SKM-1 treated with dmso at 0.1 percent for 144 hours (cell line): ENCODE results near the gene IL1R2.

Experiments used
- DNase-seq: peaks from one replicate; lab custom pipeline; 2025; ENCODE audit not compliant: unreplicated experiment; lab: John Stamatoyannopoulos, UW

IL1R2 gene

DNA sequence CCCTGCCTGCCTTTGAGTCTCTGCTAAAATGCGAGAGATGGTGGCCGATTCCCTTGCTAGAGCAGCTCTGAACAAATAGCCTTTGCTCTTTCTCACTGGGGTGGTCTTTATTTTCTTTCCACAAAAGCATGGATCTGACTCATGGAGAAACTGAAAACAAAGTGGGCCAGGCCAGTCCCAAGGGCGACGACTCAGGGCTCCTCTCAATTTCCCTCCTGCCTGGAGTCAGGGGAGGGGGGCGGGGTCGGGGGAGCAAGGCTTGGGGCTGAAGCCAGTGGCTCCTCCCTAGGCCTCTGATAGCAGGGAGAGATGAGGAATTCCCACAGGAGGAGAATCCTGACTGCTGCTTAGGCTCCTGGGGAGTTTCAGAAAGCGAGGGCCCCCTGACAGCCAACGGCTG, 17.1 kb upstream of the IL1R2 start:
- no peak for DNase-seq

DNA sequence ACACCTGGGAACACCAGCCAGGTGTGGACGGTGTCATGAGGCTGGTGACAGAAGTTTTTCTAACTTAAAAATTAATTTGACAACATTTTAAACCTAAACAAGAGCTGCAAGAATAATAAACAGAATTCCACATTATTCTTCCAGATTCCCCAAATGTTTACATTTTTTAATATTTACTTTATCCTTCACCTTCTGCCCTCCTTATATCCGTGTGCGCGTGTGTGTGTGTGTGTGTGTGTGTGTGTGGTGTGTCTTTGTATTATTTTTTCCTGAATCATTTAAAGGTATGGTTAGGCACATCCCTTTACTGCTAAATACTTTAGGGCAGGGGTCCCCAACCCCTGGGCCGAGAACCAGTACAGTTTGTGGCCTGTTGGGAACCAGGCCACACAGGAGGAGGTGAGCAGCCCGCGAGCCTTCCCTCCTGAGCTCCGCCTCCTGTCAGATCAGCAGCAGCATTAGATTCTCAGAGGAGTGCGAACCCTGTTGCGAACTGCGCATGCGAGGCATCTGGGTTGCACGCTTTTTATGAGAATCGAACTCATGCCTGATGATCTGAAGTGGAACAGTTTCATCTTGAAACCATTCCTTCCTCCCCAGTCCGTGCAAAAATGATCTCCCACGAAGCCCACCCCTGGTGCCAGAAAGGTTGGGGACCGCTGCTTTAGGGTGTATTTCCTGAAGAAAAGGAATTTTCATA, 16.4 kb upstream of the IL1R2 start:
- no peak for DNase-seq

DNA sequence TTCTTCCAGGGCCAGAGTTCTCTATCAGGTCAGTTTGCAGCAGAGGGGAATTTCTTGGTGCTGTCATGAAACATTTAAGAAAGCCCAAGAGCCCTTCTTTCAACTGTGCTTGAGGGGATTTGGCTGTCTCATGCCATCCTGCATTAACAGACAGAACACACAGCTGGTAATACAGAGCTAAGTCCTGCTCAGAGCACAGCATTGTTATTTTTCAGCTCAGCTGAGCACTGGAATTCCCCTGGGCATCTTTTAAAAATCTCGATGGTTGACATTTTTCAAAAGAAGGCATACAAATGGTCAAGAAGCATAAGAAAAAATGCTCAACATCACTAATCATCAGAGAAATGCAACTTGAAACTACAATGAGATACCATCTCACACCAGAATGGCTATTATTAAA, 14.9 kb upstream of the IL1R2 start:
- no peak for DNase-seq

DNA sequence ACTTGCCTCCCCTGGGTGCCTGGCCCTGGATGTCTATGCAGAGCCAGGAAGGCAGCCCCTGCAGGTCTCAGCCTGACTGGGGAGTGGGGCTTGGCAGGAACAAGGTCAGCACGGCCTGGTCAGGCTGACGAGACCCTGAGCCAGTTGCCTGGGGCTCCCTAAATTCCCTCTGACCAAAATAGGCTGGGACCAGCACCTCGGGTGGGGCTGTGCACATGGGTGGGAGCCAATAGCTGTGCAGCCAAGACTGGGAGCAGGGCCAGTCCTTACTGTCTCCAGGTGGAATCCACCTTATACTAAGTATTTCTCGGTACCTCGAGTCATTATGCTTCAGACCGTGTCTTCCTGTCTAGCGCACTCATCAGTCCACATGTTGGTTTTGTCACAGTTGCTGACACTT, 11.4 kb upstream of the IL1R2 start:
- no peak for DNase-seq

DNA sequence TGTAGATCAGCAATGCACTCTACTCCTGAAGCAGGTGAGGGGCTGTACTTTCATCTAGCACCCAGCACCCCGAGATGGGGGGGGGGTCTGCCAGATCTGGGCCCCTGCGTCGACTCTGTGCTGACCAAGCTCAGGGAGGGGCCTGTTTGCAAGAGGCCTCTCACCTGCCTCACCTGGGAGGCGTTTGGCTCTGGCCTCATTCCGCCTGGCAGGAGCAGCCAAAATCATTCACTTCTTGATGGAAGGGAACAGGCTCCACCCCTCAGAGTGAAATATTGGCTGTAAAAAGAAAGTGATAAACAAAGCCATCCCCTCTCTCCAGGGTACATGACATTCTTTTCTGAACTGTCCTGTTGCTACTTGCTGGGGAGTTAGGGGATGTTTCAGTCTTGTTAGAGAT, 10.7 kb upstream of the IL1R2 start:
- DNase-seq: no peak

DNA sequence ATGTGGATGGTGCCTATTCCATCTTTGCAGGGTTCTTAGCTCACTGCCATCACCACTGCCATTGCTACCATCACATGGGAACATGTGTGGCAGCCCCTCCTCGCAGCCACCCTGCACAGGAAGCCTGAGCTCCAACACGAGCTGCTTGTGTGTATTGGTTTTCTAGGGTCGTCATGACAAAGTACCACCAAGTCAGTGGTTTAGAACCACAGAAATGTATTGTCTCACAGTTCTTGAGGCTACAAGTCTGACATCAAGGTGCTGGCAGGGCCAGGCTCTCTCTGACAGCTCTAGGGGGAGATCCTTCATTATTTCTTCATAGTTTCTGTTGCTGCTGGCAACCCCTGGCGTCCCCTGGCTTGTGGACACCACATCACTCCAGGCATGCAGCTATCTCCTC, 10.3 kb upstream of the IL1R2 start:
- no peak for DNase-seq

DNA sequence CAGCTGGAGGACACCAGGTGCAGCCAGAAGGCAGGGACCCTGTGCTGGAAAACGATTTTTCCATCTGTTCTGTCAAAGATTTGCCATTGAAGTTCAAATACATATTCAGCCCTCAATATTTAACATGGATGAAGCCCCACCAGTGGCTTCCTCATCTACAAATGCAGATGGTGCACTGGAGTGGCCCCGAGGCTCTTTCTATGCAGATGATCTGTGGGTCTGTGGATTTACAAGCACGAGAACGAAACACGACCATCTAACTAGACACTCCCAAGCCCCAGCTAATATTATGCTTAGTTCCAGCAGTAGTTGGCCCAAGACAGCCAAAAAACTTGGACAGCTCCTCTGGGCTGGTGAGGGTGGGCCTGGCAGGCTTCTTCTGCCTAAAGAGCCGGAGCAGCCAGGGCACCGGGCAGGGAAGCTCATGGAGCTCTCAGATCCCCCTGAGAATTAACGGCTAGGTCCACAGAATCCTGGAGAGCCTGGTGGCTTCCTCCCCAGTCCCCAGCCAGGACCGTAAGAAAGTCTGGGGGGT, 9.2 kb upstream of the IL1R2 start:
- no peak for DNase-seq

DNA sequence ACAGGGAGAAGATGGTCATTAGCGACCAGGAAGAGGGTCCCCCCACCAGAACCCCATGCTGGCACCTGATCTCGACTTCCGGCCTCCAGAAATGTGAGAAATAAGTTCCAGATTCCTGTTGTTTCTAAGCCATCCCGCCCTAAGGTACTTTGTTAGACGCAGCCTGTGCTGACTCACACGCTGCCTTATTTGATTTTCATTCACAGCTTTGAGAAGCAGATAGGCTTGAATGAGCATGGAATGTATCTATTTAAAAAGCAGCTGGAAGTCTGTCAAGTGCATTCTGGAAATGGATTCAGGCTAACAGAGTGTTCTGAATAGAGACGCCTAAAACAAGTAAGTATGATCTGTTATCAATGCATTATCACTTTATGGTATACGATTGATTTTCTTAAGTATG, 8.3 kb upstream of the IL1R2 start:
- no peak for DNase-seq

DNA sequence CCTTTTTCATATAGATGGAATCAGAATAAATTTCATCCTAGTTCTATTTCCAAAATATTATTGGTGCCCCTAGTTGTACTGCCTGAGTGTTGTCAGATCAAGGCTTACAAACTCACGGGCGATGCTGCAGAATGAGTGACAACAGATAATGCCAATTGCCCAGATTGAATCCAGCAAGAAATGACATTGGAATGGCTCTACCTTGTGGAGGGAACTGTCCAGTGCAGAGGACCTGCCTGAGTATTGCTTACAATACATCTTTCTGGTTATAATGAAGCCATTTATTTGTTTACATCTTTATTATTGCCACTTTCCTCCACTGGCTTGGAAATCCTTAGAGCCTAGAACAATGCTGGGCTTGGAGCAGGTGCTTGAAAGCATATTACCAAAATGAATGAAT, 7.8 kb upstream of the IL1R2 start:
- DNase-seq: no peak

DNA sequence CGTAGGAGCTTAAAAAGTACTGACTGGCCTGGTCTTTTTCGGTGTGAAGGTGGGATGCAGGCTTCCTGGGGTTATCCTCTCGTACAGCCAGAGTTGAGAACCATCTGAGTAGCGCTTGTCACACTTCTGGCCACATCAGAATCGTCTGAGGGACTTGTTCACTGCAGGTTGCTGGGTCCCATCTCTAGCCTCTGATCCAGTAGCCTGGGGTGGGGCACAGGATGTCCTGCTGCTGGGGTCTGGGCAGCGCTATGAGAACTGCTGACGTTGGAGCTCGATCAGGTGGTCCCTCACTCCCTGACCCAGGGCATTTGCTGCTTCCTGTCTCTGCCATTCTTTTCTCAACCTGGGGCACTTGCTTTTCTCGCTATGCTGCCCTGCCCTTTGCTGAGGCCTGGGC, 7.1 kb upstream of the IL1R2 start:
- no peak for DNase-seq

DNA sequence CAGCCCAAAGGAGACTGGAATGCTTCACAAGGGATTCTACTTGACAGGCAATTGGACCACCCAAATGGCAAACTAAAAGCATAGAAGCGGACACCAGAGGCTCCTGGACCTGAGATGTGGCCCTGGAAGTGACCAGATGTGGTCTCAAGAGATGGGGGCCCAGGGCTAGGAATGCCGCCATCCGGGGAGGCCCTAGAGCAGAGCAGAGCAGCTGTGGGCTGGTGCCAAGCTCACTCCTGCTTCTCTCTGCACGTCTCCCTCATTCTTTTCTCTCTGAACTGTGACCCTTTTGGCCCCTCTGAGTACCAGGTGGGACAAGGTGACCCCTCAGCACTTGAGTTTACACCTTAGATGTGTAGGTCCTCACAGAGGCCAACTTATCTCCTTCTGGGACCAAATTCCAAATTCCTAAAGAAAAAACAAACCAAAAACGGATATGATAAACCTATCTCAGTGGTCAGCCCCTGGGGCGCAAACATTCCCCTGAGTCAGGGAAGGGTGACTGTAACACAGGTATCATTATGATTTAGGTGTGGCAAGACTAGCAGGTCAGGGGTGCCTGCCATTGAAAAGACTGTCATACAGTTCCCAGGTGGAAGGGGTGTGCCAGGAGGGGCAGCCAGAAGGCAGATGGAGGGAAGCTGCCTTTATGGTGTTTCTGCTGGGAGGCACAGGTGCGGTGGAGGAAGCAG, 6.5 kb upstream of the IL1R2 start:
- no peak for DNase-seq

DNA sequence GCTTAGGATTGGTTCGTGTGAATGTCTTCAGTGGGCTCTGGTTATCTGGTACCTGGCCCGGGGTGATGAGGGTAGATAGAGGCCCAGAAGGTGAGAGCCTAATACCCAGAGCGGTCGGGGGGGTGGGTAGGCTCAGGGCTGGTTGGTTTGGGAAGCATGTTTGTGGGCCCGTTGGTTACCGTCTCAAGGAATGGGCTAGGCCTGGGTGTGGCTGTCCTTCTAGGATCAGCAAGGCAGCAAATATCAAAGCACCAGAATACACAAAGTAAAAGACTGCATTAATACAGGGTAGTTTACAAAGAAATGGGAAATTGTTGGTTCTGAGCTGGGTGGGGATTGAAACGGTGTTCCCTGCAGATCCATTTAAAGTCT, 6.0 kb upstream of the IL1R2 start:
- no peak for DNase-seq

DNA sequence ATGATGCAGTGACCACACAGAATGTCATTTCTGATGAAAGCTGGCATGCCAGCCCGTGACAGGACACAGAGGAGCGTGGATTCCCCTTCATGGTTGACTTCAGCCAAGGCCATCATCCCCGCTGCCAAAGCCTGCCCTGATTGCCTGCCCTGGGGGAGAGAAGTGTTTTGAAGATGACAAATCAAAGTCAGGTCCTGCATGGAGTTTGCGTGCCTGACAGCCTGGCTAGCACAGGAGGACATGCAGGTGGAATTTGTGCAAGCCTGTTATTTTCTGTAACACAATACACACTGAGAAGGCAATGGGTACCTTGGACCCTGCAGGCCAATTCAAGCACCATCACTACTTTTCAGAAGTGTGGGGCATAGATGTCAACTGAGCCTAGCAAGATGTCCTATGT, 5.4 kb upstream of the IL1R2 start:
- no peak for DNase-seq

DNA sequence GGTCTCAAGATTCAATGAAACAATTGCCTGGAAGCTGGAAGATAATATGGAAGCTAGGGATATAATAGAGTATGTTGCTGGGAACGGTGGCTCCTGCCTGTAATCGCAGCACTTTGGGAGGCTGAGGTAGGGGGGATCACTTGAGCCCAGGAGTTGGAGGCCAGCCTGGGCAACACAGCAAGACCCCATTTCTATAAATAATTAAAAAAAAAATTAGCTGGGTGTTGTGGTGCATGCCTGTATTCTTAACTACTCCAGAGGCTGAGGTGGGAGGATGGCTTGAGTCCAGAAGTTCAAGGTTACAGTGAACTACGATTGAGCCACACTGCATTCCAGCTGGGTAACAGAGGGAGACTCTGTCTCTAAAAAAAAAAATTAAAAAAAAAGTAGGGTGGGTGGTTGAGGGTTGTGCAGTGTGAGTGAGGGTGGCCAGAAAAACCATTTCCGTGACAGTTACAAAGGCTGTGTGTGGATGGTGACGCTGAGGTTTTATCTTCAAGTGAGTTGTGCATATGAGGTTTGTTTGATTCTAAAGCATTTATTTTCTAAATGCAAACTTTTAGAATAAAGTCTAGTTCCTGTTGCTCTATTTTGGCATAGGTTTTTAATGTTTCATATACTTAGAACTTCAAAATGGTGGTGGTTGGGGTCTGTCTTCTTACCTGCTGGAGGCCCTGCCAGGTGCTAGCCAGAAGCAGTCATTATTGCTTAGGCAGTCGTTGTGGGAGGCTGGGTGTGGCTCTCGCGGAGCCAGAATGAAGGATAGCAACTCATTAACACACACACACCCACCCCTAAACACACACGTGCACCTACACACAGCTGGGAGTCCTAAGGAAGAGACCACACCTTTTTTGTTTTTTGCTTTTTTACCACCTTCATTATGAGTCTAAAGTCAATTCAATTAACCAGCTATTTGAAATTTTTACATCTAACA, 4.7 kb upstream of the IL1R2 start:
- DNase-seq: no peak

DNA sequence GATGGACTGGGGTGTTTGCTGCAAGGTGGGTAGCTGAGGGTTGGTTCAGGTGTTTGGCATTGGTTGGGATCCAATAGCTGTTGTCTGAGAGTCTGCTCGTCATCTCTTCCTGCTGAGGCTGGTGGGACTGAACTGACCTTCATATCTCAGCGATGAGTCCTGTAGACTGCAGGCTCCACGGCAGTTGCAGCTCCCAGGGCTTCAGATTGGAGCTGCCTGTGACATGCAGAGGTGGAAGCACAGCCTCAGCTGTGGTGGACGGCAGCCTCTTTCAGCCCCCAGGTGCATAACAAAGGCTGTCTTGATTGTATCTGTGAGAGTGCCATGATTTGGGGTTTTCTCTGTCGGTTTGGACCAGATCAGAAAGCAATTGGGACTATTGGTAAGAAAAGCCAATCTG, 3.9 kb upstream of the IL1R2 start:
- DNase-seq: no peak

DNA sequence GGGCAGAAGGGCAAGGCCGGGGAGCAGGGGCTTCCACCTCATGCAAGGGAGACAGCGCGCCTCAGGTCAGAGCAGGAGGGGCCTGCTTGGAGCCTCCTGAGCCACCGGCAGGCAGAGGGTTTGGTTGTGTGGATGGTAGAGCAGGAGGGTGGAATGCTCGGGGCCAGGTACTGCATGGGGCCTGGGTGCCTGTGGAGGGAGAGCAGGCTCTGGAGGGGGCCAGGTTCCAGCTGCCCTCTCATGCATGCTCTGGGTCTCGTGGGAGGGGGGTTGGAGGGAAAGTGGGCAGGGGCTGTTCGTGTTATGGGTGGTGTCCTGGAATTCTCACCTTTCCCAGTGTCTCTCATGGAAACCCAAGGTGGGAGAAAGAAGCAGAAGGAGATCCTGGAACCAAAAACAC, 3.2 kb upstream of the IL1R2 start:
- DNase-seq: no peak

DNA sequence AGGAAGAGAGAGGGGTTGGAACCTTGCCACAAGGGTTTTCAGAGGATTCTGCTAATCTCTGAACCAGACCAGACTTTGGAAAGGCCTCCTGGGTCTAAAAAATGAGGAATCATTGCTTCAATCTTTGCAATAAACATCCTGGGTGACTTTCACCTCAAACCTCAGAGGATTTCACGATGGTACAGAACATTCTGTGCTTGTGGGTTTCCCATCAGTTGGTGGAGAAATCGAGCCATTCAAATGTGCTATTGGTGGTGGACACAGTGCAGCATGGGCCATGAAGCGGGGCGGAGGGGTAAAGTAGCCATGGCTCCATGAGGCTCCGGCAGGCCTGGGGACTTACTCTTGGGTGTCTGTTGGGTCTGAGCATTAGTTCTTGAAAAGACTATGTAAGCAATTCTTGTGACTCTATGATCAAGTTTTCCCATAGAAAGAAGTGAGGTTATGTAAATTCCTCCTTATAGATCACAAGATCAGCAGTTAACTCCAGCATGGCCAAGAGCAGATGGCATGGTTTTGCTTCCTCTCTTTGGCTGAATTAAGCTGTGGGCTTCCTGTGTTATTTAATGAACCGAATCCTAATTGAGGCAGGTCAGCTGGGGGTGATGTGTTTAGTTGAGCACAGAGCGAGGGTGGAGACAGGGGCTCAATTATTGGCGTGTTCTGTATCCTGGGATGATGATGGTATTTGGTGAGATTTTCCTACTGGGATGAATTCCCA, 1.9 kb upstream of the IL1R2 start:
- DNase-seq: no peak

DNA sequence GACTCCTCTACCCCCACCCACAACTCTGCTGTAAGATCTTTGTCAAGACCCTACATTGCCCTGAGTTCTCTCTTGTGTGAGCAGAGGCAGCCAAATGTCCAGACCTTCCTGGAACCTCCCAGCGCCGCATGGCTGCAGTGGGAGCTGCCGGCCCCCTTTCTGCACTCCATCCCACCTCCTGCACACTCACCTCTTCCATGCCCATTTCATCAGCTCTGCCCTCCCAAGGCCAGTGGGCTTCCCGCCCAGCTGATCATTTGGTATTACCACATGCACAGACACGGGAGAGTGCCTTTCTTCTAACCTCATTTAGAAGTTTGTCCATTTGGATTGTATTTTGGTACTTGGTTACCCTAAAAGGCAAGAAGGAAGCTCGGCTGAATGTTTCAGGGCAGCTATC, 2.0 kb downstream of the IL1R2 start:
- no peak for DNase-seq

DNA sequence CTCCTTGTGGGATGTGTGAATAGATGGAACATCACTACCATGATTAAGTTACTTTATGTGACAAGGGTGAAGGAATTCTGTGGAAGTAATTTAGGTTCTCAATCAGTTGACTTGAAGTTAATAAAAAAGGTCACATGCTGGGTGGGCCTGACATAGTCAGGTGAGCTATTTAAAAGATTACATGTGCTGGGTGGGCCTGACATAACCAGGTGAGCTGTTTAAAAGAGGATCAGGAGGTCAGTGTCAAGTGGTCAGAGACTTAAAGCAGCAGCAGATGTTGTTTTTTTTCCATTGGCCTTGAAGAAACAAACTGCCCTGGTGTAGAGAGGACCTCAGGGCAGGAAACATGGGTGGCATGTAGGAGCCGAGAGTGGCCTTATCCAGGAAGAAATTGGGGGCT, 3.3 kb downstream of the IL1R2 start:
- DNase-seq: no peak

DNA sequence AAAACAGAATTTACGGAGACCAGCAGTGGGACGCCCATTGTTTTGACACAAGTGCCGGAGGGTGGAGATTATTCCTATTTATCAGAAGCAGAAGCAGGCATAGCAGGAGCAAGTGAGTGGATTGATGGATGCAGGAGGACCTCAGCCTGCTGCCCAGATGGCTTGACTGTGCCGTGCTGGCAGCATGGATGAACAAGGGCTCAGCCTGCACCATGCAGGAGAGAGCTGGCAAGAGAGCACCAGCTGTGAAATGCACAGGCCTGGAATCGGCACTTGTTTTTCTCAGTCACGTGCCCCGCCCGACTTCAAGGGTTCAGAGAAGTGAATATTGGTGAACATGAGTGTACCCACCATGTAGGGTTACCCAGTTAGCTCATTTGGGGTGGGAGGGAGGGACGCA, 4.0 kb downstream of the IL1R2 start:
- DNase-seq: no peak

DNA sequence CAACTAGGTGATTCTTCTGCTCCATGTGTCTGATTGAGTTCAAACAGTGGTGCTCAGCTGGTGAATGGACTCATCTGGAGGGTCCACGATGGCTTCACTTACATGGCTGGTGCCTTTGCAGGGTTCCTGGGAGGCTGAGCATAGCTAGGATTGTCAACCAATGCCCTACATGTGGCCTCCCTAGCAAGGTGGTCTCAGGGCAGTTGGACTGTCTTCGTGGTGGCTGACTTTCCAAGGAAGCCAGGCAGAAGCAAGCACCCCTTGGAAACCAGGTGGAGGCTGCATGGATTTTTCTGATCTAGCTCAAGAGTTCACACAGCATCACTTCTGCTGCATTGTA, 6.8 kb downstream of the IL1R2 start:
- no peak for DNase-seq
